Neural crest cell (in vitro differentiated cells): Measurements from ENCODE around the gene WWOX. TPM values are rescaled to one million over a fixed set of nuclear protein-coding genes. Genes with fewer than 3 reads are reported as not detected.
A peak's percentile ranks its signal among the peaks of the same experiment; 100 is the strongest.
"Not testable (repeated sequence)": the region's sequence is repeated elsewhere in the genome, so short reads cannot be mapped to it uniquely, and the experiment has no call there.

Source experiments
- DNase-seq: peaks from one replicate; pipeline ENCODE4 v3.0.0; 2021; ENCODE audit warnings: low read depth, mixed read lengths, low spot score
- H3K27ac Mint-ChIP-seq: one replicate; pipeline ENCODE4 v1.8.0; 2021; ENCODE audit warnings: mild to moderate bottlenecking, mixed read lengths; ENCODE audit not compliant: unreplicated experiment
- H3K27me3 Mint-ChIP-seq: 2 replicates; pipeline ENCODE4 v1.8.0; 2021; ENCODE audit warnings: low read depth, mild to moderate bottlenecking, mixed read lengths
- H3K36me3 Mint-ChIP-seq: 2 replicates; pipeline ENCODE4 v1.8.0; 2021; ENCODE audit warnings: low read depth, mild to moderate bottlenecking, mixed read lengths
- H3K4me1 Mint-ChIP-seq: 2 replicates; pipeline ENCODE4 v1.8.0; 2021; ENCODE audit warnings: mixed read lengths
- H3K4me3 Mint-ChIP-seq: one replicate; pipeline ENCODE4 v1.8.0; 2021; ENCODE audit warnings: mild to moderate bottlenecking, mixed read lengths
- H3K9me3 Mint-ChIP-seq: 2 replicates; pipeline ENCODE4 v1.8.0; 2021; ENCODE audit warnings: mixed read lengths
- total RNA-seq: library from RNA; stranded (reverse); gene quantifications from 2 replicates; pipeline ENCODE4 v1.2.1, GENCODE V29; 2021
- TF ChIP-seq, protein P1 (sequence below): fragments of 200-600 bp; sonication (generic); conservative IDR thresholded peaks from 2 replicates; pipeline ENCODE4 v1.5.0; 2021; ENCODE audit warnings: antibody characterized with exemption, mild to moderate bottlenecking

The WWOX gene
- total RNA-seq, 1 donor from 2014 or later: 30.5 TPM

DNA sequence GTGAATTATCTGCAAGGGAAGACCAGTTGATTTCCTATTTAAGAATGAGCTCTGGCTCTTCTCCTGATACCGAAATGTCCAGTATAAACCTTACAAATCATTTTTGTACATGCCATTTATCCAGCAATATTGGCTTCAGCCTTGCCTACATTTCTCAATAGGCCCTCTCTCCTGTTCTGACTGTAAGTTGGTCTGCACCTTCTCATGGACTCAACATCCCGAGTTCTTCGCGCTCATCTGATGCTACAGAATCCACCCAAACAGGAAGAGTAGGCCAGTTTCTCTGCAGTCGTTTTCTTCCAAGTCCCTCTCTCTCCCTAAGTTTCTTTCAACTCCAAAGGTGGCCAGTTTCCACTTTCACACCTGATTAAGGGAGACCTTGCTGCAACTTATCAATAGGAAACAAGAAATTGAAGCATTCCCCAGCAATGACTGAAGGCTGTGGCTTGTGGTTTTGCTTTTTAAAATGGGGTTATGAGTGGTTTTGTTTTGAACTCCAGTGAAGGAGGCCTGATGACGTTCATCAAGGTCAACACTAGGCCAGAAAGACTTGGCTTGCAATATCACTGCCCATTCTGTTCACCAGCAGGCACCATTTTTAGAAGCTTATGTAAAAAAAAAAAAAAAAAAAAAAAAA, 1118.0 kb downstream of the WWOX start:
- no peak overlapping the region for H3K27ac Mint-ChIP-seq
- no peak overlapping the region for H3K4me3 Mint-ChIP-seq
- H3K27me3 Mint-ChIP-seq: no peaks in the 10 kb centered on the region
- DNase-seq: no peak
- peaks cover 31% of the 10 kb centered on the region for H3K4me1 Mint-ChIP-seq
- H3K36me3 Mint-ChIP-seq: peaks cover 3% of the 10 kb centered on the region
- TF ChIP-seq, protein P1, sequence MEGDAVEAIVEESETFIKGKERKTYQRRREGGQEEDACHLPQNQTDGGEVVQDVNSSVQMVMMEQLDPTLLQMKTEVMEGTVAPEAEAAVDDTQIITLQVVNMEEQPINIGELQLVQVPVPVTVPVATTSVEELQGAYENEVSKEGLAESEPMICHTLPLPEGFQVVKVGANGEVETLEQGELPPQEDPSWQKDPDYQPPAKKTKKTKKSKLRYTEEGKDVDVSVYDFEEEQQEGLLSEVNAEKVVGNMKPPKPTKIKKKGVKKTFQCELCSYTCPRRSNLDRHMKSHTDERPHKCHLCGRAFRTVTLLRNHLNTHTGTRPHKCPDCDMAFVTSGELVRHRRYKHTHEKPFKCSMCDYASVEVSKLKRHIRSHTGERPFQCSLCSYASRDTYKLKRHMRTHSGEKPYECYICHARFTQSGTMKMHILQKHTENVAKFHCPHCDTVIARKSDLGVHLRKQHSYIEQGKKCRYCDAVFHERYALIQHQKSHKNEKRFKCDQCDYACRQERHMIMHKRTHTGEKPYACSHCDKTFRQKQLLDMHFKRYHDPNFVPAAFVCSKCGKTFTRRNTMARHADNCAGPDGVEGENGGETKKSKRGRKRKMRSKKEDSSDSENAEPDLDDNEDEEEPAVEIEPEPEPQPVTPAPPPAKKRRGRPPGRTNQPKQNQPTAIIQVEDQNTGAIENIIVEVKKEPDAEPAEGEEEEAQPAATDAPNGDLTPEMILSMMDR: no peak
- H3K9me3 Mint-ChIP-seq: peaks cover 3% of the 10 kb centered on the region

DNA sequence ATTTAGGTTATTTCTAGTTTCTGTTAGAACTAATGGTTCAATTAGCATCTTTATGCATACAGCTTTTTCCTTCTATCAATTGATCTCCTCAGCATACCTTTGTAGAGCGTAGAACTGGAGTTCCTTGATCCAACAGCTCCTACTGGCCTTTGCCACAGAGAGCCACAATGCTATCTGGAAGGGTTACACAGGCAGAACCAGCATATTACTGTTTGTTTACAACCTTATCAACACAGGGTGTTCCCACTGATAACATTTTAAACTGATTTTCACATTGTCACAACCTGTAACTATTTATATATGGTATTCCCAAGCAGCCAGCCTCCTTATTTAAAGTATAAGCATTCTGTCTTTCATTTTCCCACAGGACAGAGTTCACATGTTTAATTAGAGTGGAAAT, 1118.9 kb downstream of the WWOX start:
- Mint-ChIP-seq H3K27me3 (no peaks in the 10 kb centered on the region), H3K9me3 (peaks cover 3% of the 10 kb centered on the region), H3K4me1 (peaks cover 23% of the 10 kb centered on the region), H3K4me3 (no peak overlapping the region), H3K36me3 (peaks cover 3% of the 10 kb centered on the region), H3K27ac (no peak overlapping the region)
- TF ChIP-seq, protein P1: no peak
- DNase-seq: no peak

DNA sequence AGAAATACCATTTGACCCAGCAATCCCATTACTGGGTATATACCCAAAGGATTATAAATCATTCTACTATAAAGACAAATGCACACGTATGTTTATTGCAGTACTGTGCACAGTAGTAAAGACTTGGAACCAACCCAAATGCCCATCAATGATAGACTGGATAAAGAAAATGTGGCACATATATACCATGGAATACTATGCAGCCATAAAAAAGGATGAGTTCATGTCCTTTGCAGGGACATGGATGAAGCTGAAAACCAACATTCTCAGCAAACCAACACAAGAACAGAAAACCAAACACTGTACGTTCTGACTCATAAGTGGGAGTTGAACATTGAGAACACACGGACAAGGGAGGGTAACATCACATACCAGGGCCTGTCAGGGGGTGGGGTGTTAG, 1126.5 kb downstream of the WWOX start:
- not testable (repeated sequence) for H3K4me3 Mint-ChIP-seq, H3K27ac Mint-ChIP-seq, H3K9me3 Mint-ChIP-seq, H3K4me1 Mint-ChIP-seq, DNase-seq, H3K27me3 Mint-ChIP-seq, H3K36me3 Mint-ChIP-seq

DNA sequence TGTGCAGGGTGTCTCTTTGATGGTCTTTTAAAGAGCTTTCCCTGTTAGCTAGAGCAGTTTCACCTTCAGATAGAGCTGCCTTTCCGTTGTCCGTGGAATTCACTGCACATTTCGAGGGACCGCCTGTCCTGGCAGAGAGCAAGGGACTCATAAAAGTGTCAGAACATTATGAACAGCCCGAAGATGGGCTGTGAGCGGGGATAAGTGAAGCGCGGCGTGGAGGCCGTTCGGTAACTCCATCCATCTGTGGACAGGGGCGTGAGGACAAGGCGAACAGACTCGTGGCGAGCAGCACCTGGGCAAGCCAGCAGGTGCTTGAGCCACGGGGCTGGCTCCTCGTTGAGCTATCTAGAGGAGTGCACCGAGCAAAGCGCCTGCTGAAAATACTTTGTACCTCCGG, 1129.9 kb downstream of the WWOX start:
- Mint-ChIP-seq H3K27me3 (peaks cover 9% of the 10 kb centered on the region), H3K27ac (peak overlapping the region; percentile 47), H3K4me1 (no peaks in the 10 kb centered on the region), H3K9me3 (peaks cover 3% of the 10 kb centered on the region), H3K36me3 (no peaks in the 10 kb centered on the region), H3K4me3 (no peak overlapping the region)
- TF ChIP-seq, protein P1: no peak
- no peak for DNase-seq

DNA sequence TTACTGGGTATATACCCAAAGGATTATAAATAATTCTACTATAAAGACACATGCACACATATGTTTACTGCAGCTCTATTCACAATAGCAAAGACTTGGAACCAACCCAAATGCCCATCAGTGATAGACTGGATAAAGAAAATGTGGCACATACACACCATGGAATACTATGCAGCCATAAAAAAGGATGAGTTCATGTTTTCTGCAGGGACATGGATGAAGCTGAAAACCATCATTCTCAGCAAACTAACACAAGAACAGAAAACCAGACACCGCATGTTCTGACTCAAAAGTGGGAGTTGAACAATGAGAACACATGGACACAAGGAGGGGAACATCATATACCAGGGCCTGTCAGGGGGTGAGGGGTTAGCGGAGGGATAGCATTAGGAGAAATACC, 1146.2 kb downstream of the WWOX start:
- not testable (repeated sequence) for H3K27me3 Mint-ChIP-seq, H3K9me3 Mint-ChIP-seq, DNase-seq, H3K27ac Mint-ChIP-seq, H3K4me1 Mint-ChIP-seq, H3K4me3 Mint-ChIP-seq
- peaks cover 11% of the 10 kb centered on the region for H3K36me3 Mint-ChIP-seq

DNA sequence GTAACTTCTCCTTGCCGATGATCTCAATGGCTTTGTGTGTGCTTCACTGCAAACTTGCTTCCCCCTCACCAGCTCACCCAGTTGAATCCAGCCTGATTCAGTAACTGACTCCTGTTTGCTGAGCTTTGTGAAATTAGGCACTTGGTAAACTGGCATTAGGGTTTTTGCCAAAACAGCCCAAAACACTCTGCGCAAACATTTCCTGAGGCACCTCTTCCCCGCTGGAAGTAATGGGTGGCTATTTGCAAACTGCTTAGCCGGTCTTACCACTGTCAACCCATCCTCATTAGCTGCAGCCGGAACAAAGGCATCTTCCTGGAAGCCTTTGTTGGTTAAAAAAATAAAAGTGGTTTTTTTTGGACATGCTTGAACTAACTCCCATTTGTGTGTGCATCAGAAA, 1147.9 kb downstream of the WWOX start:
- H3K27ac Mint-ChIP-seq: no peak overlapping the region
- H3K4me3 Mint-ChIP-seq: no peak overlapping the region
- TF ChIP-seq, protein P1: no peak
- no peak for DNase-seq
- no peaks in the 10 kb centered on the region for H3K27me3 Mint-ChIP-seq
- H3K4me1 Mint-ChIP-seq: peaks cover 6% of the 10 kb centered on the region
- H3K9me3 Mint-ChIP-seq: no peaks in the 10 kb centered on the region
- peaks cover 6% of the 10 kb centered on the region for H3K36me3 Mint-ChIP-seq
